ENCODE data around the gene CIAO3. TPM values are rescaled to one million over a fixed set of nuclear protein-coding genes. Genes with fewer than 3 reads are reported as not detected.

The CIAO3 gene
- total RNA-seq, 1 experiment from 2014 or later, result 32.8 TPM

GRCh38 chr16:703406-703805 lies 37.4 kb downstream of the CIAO3 start:
- H3K4me3 ChIP-seq (replicated peaks in 1 of 2; ENCODE audit: low read depth in 1 of 2, low read length in 2 of 2), result no peak overlapping the region; a peak in 1 of 4 replicates
- CTCF ChIA-PET, result interaction anchor here (1.2 kb wide), 1 partner anchor 17 kb away, joined by 3 read pairs; no protein-coding TSS in a partner anchor
- POLR2A ChIA-PET, result no interaction called here
- no peak for ATAC-seq
- no peak overlapping the region for H2AFZ ChIP-seq (ENCODE audit: low read depth, low read length, poor library complexity, severe bottlenecking)
- H3K79me2 ChIP-seq (ENCODE audit: insufficient read depth, low read length), result peaks cover 38% of the 10 kb centered on the region
- no peak overlapping the region for H3K4me2 ChIP-seq (ENCODE audit: low read length)
- H3K9me3 ChIP-seq (ENCODE audit: control insufficient read depth in 1 of 2, insufficient read depth in 1 of 2, low read depth in 1 of 2, low read length in 2 of 2), result no peaks in the 10 kb centered on the region
- no peak for DNase-seq (ENCODE audit: low read depth, low spot score)
- no TSS peak for BruUV-seq (replicated peaks)
- H3K27ac ChIP-seq (ENCODE audit: low read depth, low read length), result no peak overlapping the region; the same call in 1 of the 2 replicates
- TF ChIP-seq YY1 (IDR thresholded peaks at IDR 0.05; ENCODE audit: extremely low read depth, insufficient replicate concordance, low read depth, low read length), result no peak
- TF ChIP-seq ATF3 (IDR thresholded peaks at IDR 0.05), result no peak
- TF ChIP-seq CEBPB (IDR thresholded peaks at IDR 0.05; ENCODE audit: low read depth), result no peak
- no peak for TF ChIP-seq TCF7L2 (IDR thresholded peaks at IDR 0.05; ENCODE audit: borderline replicate concordance, extremely low read depth, insufficient read depth, insufficient read length)
- no peak for TF ChIP-seq RAD21 (IDR thresholded peaks at IDR 0.05; ENCODE audit: low read depth)
- TF ChIP-seq SP1 (IDR thresholded peaks at IDR 0.05; ENCODE audit: low read depth), result no peak
- TF ChIP-seq ELF1 (IDR thresholded peaks at IDR 0.05; ENCODE audit: borderline replicate concordance, low read depth), result no peak
- TF ChIP-seq EZH2phosphoT487 (IDR thresholded peaks at IDR 0.05; ENCODE audit: borderline replicate concordance), result no peak
- TF ChIP-seq POLR2AphosphoS5 (IDR thresholded peaks at IDR 0.05; ENCODE audit: low read depth, low read length), result no peak
- no peak for TF ChIP-seq ZBTB33 (IDR thresholded peaks at IDR 0.05; ENCODE audit: extremely low read depth, insufficient replicate concordance, low read length)
- TF ChIP-seq ZFX (IDR thresholded peaks at IDR 0.05), result no peak
- TF ChIP-seq FOSL1 (IDR thresholded peaks at IDR 0.05; ENCODE audit: low read depth), result no peak
- no peak for TF ChIP-seq CBX3 (IDR thresholded peaks at IDR 0.05; ENCODE audit: low read depth)
- intact Hi-C loops (cut with micrococcal nuclease), result no loop called here
- no peaks in the 10 kb centered on the region for H3K9me2 ChIP-seq (ENCODE audit: insufficient read depth)
- RAD21 ChIA-PET (ENCODE audit: low non-redundant PET in 1 of 2, low total read pairs in 2 of 2, uncharacterized antibody in 2 of 2, unreplicated experiment in 2 of 2), result no interaction called here
- no peaks in the 10 kb centered on the region; a peak in 2 of 4 replicates for H3K36me3 ChIP-seq (ENCODE audit: control insufficient read depth in 1 of 2, insufficient read depth in 2 of 2, low read length in 2 of 2)
- H3K9ac ChIP-seq (ENCODE audit: low read length), result no peak overlapping the region
- H3K27me3 ChIP-seq (ENCODE audit: insufficient read depth, low read length), result no peaks in the 10 kb centered on the region
- H3K4me1 ChIP-seq (ENCODE audit: control insufficient read depth in 1 of 2, insufficient read depth in 2 of 2, low read length in 2 of 2), result peaks cover 0 to 21% of the 10 kb centered on the region in 2 experiments; a peak in 3 of 4 replicates
- H4K20me1 ChIP-seq (ENCODE audit: insufficient read depth), result no peaks in the 10 kb centered on the region
